Measurements from ENCODE around the gene SRP72. TPM values are rescaled to one million over a fixed set of nuclear protein-coding genes. Genes with fewer than 3 reads are reported as not detected.

SRP72 gene
- total RNA-seq, result 98.6 and 102 TPM in 2 replicates

DNA sequence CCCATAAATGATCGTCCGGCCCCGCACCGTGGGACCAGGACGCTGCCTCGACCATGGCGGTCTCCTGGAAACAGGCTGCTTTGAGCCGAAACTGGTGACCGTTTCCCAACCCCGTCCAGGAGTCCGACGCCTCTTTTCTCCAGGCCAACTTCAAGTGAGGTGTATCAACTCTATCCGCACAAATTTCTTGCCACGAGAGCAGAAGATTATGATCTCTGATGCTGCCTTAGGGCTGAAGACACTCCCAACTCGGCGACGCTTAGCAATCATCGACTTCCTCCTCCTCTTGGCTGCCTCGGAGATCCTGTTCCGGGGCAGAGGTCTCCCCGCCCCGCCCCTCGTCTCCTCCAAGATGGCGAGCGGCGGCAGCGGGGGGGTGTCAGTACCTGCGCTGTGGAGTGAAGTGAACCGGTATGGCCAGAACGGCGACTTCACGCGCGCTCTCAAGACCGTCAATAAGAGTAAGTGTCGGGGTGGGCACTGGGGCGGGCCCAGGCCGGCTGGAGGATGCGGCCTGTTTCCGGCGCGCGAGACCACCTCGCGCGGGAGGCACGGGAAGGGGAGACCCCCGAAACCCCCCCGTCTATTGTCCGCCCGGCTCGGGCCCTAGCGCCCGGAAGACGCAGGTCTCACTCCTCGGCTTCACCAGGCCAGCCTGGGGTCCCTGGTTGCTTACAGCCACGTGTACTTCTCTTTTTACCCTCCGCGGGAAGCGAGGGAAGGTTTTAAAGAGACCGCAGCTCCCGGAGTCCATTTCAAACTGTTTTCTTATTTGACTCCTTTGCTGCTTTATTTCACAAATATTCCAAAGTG is at the start of gene SRP72:
TSS of gene SRP72 (plus strand) at position 334 of the 813 bp plus-strand sequence. CDS start at position 353, 19 bp downstream.

GRCh38 chr4:56435140-56435926 is 32.1 kb upstream of the SRP72 start, which contains the start of gene PPAT:
Gene PPAT (minus strand): TSS chr4:56435615. CDS start chr4:56435477, 138 bp downstream.

GRCh38 chr4:56505269-56506130 is 38.1 kb downstream of the SRP72 start, which contains the start of gene ARL9:
Gene ARL9 (plus strand): TSS chr4:56505791. CDS start chr4:56505863, 72 bp downstream.

Other genes starting within 250 kb of the SRP72 start
- 18.9 and 20.9 TPM in 2 replicates for gene AASDH, start 80.1 kb upstream of the SRP72 start, total RNA-seq
- gene PPAT, start 32.0 kb upstream of the SRP72 start, total RNA-seq, result 12.9 and 15.1 TPM in 2 replicates
- 27.5 and 87.7 TPM in 2 replicates for gene PAICS, start 31.4 kb upstream of the SRP72 start, total RNA-seq
- gene ARL9, start 38.2 kb downstream of the SRP72 start, total RNA-seq, result 0.15 and 0.17 TPM in 2 replicates
- gene HOPX, start 213.7 kb downstream of the SRP72 start, total RNA-seq, result 2.8 and 12.9 TPM in 2 replicates